SU-DHL-6 (cell line): ENCODE measurements around the gene NOL8.

Experiments
- H2AFZ ChIP-seq: fragments of 200-600 bp; sonication (generic); 2 replicates; pipeline ENCODE4 v1.6.1; 2014; ENCODE audit warnings: low read depth, mild to moderate bottlenecking, moderate library complexity, mixed read lengths, antibody characterized with exemption, low read length; ENCODE audit not compliant: severe bottlenecking
- H3F3A ChIP-seq: fragments of 200-600 bp; shearing (Covaris generic); 2 replicates; pipeline ENCODE4 v1.6.0; 2016; ENCODE audit warnings: antibody characterized with exemption, mild to moderate bottlenecking; ENCODE audit not compliant: insufficient read depth
- H3K27ac ChIP-seq: fragments of 200-600 bp; sonication (generic); 2 replicates; pipeline ENCODE4 v1.5.1; 2016; ENCODE audit warnings: low read depth, mild to moderate bottlenecking, low read length, moderate library complexity, mixed read lengths
- H3K27me3 ChIP-seq: fragments of 200-600 bp; sonication (generic), shearing (Covaris generic); 2 replicates; pipeline ENCODE4 v1.6.0; 2014; ENCODE audit warnings: mild to moderate bottlenecking, low read length
- H3K36me3 ChIP-seq: fragments of 200-600 bp; sonication (generic); 2 replicates; pipeline ENCODE4 v1.6.1; 2014; ENCODE audit warnings: mild to moderate bottlenecking, low read length, mixed read lengths
- H3K4me2 ChIP-seq: fragments of 300-600, 200-600 bp; shearing (Covaris generic), sonication (generic); 2 replicates; pipeline ENCODE4 v1.6.0; 2014; ENCODE audit warnings: low read length, low read depth, mild to moderate bottlenecking; ENCODE audit not compliant: poor library complexity, severe bottlenecking
- H3K4me3 ChIP-seq: fragments of 200-600 bp; sonication (generic); 2 replicates; pipeline ENCODE4 v1.5.1; 2014; ENCODE audit warnings: antibody characterized with exemption, low read length, mild to moderate bottlenecking, mixed read lengths; ENCODE audit not compliant: insufficient read depth, poor library complexity, severe bottlenecking
- H3K79me2 ChIP-seq: fragments of 200-600 bp; sonication (generic); 2 replicates; pipeline ENCODE4 v1.6.1; 2014; ENCODE audit warnings: mild to moderate bottlenecking, low read length, moderate library complexity; ENCODE audit not compliant: insufficient read depth
- H3K9ac ChIP-seq: fragments of 200-600 bp; sonication (generic); 2 replicates; pipeline ENCODE4 v1.7.0; 2014; ENCODE audit warnings: mild to moderate bottlenecking, low read length
- H3K9me2 ChIP-seq: fragments of 200-600 bp; sonication (generic); replicated peaks from 2 replicates; pipeline ENCODE4 v1.6.1; 2014; ENCODE audit warnings: low read length; ENCODE audit not compliant: insufficient read depth
- H3K9me3 ChIP-seq: fragments of 200-600 bp; sonication (generic); 2 replicates; pipeline ENCODE4 v1.6.1; 2014; ENCODE audit warnings: low read length, mixed read lengths; ENCODE audit not compliant: insufficient read depth
- H4K20me1 ChIP-seq: fragments of 200-600 bp; sonication (generic); 2 replicates; pipeline ENCODE4 v1.6.1; 2014; ENCODE audit warnings: low read depth, mild to moderate bottlenecking, antibody characterized with exemption, low read length, moderate library complexity, mixed read lengths
- CTCF ChIP-seq: fragments of 200-600 bp; sonication (generic); IDR thresholded peaks from one replicate; pipeline ENCODE4 v1.5.1; 2017; ENCODE audit warnings: antibody characterized with exemption, mild to moderate bottlenecking, low read length, moderate library complexity; ENCODE audit not compliant: insufficient read depth, poor library complexity, severe bottlenecking
- EZH2phosphoT487 ChIP-seq: fragments of 200-600 bp; sonication (generic), shearing (Covaris generic); conservative IDR thresholded peaks from 2 replicates; pipeline ENCODE4 v1.6.1; 2018; ENCODE audit warnings: mild to moderate bottlenecking, antibody characterized with exemption, low read length, moderate library complexity, mixed read lengths

The NOL8 gene

GRCh38 chr9:92359394-92359995 lies 34.3 kb upstream of the NOL8 start:
- H3K9ac ChIP-seq, result no peak overlapping the region
- H3K36me3 ChIP-seq, result no peaks in the 10 kb centered on the region; the same call in 1 of the 2 replicates
- TF ChIP-seq CTCF (no peak), EZH2phosphoT487 (no peak)
- no peak overlapping the region for H2AFZ ChIP-seq
- peaks cover 3% of the 10 kb centered on the region; the same call in 1 of the 2 replicates for H3F3A ChIP-seq
- 0 out of 2 replicates have a peak, but pooled peaks cover 10% of the 10 kb centered on the region for H3K79me2 ChIP-seq
- no peak overlapping the region for H3K4me2 ChIP-seq
- H3K4me3 ChIP-seq, result no peak overlapping the region
- H4K20me1 ChIP-seq, result no peaks in the 10 kb centered on the region
- no peaks in the 10 kb centered on the region for H3K27me3 ChIP-seq
- H3K9me3 ChIP-seq, result no peaks in the 10 kb centered on the region
- no peak overlapping the region for H3K27ac ChIP-seq
- no peaks in the 10 kb centered on the region for H3K9me2 ChIP-seq

- TF ChIP-seq CTCF, result no peak
- no peak for TF ChIP-seq EZH2phosphoT487
- Histone ChIP-seq H3K9me3 (no peaks in the 10 kb centered on the region), H3K4me2 (no peak overlapping the region), H3K9ac (no peak overlapping the region), H3F3A (no peaks in the 10 kb centered on the region), H3K27me3 (no peaks in the 10 kb centered on the region), H3K4me3 (no peak overlapping the region), H3K9me2 (no peaks in the 10 kb centered on the region), H4K20me1 (no peaks in the 10 kb centered on the region), H2AFZ (no peak overlapping the region), H3K27ac (no peak overlapping the region), H3K79me2 (no peaks in the 10 kb centered on the region), H3K36me3 (peaks cover 7% of the 10 kb centered on the region; the same call in 1 of the 2 replicates)
These were observed 27.9 kb upstream of the NOL8 start for GRCh38 chr9:92353051-92353450.

- Histone ChIP-seq H3K36me3 (peaks cover 16% of the 10 kb centered on the region; the same call in 1 of the 2 replicates), H3K9me2 (no peaks in the 10 kb centered on the region), H3K27ac (no peak overlapping the region), H4K20me1 (no peaks in the 10 kb centered on the region), H3F3A (no peaks in the 10 kb centered on the region), H3K4me3 (no peak overlapping the region), H3K9ac (no peak overlapping the region), H3K9me3 (no peaks in the 10 kb centered on the region), H3K79me2 (no peaks in the 10 kb centered on the region), H3K4me2 (no peak overlapping the region), H3K27me3 (no peaks in the 10 kb centered on the region), H2AFZ (no peak overlapping the region)
- TF ChIP-seq CTCF, result no peak
- no peak for TF ChIP-seq EZH2phosphoT487
These were observed 25.6 kb upstream of the NOL8 start for GRCh38 chr9:92350740-92351133.
